ENCODE results near the gene LRP3. TPM values are rescaled to one million over a fixed set of nuclear protein-coding genes. Genes with fewer than 3 reads are reported as not detected.

LRP3 gene
- total RNA-seq, 1 donor, result 11.2 TPM

- no peak for DNase-seq (ENCODE audit: low read depth)
- H3K4me3 ChIP-seq (ENCODE audit: low read depth, low read length), result no peak overlapping the region
- TF ChIP-seq CTCF (IDR thresholded peaks at IDR 0.05; ENCODE audit: insufficient read depth, low read depth, low read length), result no peak
These were observed 8.7 kb downstream of the LRP3 start for GRCh38 chr19:33202546-33203507.

GRCh38 chr19:33203529-33203928, 9.4 kb downstream of the LRP3 start:
- no peak overlapping the region for H3K4me3 ChIP-seq (ENCODE audit: low read depth, low read length)
- no peak for DNase-seq (ENCODE audit: low read depth)
- TF ChIP-seq CTCF (IDR thresholded peaks at IDR 0.05; ENCODE audit: insufficient read depth, low read depth, low read length), result no peak

GRCh38 chr19:33204136-33204973, 10.2 kb downstream of the LRP3 start:
- TF ChIP-seq CTCF (IDR thresholded peaks at IDR 0.05; ENCODE audit: insufficient read depth, low read depth, low read length), result no peak
- no peak for DNase-seq (ENCODE audit: low read depth)
- H3K4me3 ChIP-seq (ENCODE audit: low read depth, low read length), result no peak overlapping the region

GRCh38 chr19:33205110-33205509, 11.0 kb downstream of the LRP3 start:
- no peak overlapping the region for H3K4me3 ChIP-seq (ENCODE audit: low read depth, low read length)
- no peak for TF ChIP-seq CTCF (IDR thresholded peaks at IDR 0.05; ENCODE audit: insufficient read depth, low read depth, low read length)
- no peak for DNase-seq (ENCODE audit: low read depth)

GRCh38 chr19:33205531-33206260, 11.6 kb downstream of the LRP3 start:
- no peak overlapping the region for H3K4me3 ChIP-seq (ENCODE audit: low read depth, low read length)
- no peak for TF ChIP-seq CTCF (IDR thresholded peaks at IDR 0.05; ENCODE audit: insufficient read depth, low read depth, low read length)
- no peak for DNase-seq (ENCODE audit: low read depth)

- no peak overlapping the region for H3K4me3 ChIP-seq (ENCODE audit: low read depth, low read length)
- TF ChIP-seq CTCF (IDR thresholded peaks at IDR 0.05; ENCODE audit: insufficient read depth, low read depth, low read length), result no peak
- no peak for DNase-seq (ENCODE audit: low read depth)
These were observed 12.3 kb downstream of the LRP3 start for GRCh38 chr19:33206261-33207039.

Data from fibroblast of villous mesenchyme (primary cell).